AG09319 (cell line): Measurements from ENCODE around the gene SLC24A3.

Experiments
- DNase-seq: peaks from one replicate; pipeline ENCODE4 v3.0.0-alpha.2; 2010; ENCODE audit warnings: low read depth; ENCODE audit errors: extremely low read depth
- CTCF ChIP-seq: IDR thresholded peaks from 2 replicates; pipeline ENCODE4 v1.5.1; 2011; ENCODE audit warnings: low read depth, mild to moderate bottlenecking, inconsistent platforms, low read length, moderate library complexity

The SLC24A3 gene

GRCh38 chr20:19619904-19620430, 407.5 kb downstream of the SLC24A3 start:
- no peak for TF ChIP-seq CTCF
- no peak for DNase-seq

GRCh38 chr20:19620446-19620845, 408.0 kb downstream of the SLC24A3 start:
- DNase-seq = no peak
- no peak for TF ChIP-seq CTCF

GRCh38 chr20:19621072-19621471, 408.6 kb downstream of the SLC24A3 start:
- TF ChIP-seq CTCF = no peak
- DNase-seq = no peak

- no peak for TF ChIP-seq CTCF
- no peak for DNase-seq
Observed at GRCh38 chr20:19624221-19624965, 412.0 kb downstream of the SLC24A3 start.

GRCh38 chr20:19625426-19625825, 413.0 kb downstream of the SLC24A3 start:
- TF ChIP-seq CTCF = no peak
- no peak for DNase-seq

GRCh38 chr20:19626896-19627295, 414.5 kb downstream of the SLC24A3 start:
- TF ChIP-seq CTCF = no peak
- no peak for DNase-seq

- peak; percentile 24 for DNase-seq
- TF ChIP-seq CTCF = peak; percentile 73
Observed at GRCh38 chr20:19628570-19629134, 416.2 kb downstream of the SLC24A3 start.
